NAMALWA (cell line): ENCODE data around the gene PLA2G12B.
"Not testable (repeated sequence)": the region's sequence is repeated elsewhere in the genome, so short reads cannot be mapped to it uniquely, and the experiment has no call there.

ENCODE experiments used
- DNase-seq: peaks from one replicate; pipeline ENCODE4 v3.0.0-alpha.2; 2015; ENCODE audit warnings: low spot score

Gene PLA2G12B

DNA sequence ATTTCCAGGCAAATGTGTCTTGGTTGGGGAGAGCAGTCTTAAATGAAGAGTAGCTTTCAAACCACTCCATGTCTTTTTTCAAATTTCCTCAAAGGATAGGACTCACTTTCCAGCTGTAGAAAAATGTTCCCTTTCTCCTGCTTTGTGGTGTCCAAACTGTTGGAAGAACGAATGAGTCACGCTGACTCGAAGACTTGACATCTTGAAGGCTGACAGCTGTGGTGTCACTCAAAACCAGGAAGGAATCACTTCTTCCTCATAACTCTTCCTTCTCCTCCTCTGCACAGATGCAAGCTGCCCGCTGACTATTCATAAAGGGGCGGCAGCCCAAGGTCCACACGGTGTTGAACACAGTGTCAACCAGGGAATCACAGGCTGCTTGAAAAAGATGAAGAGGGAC, 19.2 kb downstream of the PLA2G12B start:
- no peak for DNase-seq

DNA sequence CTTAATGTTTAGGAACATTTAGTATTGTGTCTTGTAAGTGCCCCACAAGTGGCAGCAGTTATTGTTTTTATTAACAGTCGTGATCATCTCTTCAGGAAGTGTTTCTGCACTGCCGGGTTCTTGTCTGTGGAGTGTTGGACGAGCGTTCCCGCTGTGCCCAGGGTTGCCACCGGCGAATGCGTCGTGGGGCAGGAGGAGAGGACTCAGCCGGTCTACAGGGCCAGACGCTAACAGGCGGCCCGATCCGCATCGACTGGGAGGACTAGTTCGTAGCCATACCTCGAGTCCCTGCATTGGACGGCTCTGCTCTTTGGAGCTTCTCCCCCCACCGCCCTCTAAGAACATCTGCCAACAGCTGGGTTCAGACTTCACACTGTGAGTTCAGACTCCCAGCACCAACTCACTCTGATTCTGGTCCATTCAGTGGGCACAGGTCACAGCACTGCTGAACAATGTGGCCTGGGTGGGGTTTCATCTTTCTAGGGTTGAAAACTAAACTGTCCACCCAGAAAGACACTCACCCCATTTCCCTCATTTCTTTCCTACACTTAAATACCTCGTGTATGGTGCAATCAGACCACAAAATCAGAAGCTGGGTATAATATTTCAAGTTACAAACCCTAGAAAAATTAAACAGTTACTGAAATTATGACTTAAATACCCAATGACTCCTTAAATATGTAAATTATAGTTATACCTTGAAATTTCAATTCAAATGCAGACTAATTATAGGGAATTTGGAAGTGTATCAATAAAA, 22.2 kb downstream of the PLA2G12B start:
- DNase-seq, result no peak

DNA sequence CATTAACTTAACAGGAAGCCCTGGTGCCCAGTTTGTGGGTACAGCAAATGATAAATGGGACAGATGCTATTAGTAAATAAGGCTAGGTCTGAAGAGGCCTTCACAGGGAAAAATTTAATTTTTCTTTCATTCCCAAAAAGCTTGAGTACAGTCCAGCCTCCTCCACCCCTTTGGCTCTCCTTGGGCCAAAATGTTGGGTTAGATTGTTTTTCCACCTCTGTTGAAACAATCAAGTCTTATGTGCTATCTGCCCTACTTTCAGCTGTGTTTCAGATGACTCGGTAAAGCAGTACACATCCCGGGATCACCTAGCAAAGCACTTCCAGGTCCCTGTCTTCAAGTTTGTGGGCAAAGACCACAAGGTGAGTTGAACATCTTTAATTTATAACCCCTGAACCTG, 24.3 kb downstream of the PLA2G12B start:
- no peak for DNase-seq

DNA sequence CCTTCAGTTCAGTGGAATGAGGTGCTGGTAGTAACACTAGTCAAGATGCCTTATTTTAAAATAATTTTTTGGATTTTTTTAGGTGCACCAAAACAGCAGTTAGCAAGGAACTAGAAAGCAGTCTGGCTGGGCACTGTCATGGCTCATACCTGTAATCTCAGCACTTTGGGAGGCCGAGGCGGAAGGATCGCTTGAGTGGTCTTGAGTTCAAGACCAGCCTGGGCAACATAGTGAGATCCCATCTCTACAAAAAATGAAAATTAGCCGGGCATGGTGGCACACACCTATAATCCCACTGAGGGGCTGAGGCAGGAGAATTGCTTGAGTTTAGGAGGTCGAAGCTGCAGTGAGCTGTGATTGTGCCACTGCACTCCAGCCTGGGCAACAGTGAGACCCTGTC, 25.8 kb downstream of the PLA2G12B start:
- DNase-seq, result no peak

DNA sequence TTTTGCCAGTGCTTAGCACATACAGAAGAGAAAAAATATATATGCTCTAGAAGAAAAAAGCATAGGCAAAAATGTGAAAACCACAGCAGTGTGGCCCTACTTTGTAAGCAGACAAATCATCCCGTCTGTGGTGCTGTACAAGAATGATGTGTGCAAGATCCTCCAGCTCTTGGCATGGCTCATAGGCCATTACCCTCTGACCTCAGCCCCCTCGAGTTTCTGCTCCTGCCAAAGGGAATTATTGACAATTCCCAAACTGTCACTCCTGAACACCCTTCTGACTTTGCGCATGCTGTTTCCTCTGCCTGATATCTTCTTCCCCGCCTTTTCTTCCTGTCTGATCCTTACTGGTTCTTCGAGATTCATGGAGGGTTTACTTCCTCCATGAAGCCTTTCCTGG, 27.1 kb downstream of the PLA2G12B start:
- DNase-seq, result no peak

DNA sequence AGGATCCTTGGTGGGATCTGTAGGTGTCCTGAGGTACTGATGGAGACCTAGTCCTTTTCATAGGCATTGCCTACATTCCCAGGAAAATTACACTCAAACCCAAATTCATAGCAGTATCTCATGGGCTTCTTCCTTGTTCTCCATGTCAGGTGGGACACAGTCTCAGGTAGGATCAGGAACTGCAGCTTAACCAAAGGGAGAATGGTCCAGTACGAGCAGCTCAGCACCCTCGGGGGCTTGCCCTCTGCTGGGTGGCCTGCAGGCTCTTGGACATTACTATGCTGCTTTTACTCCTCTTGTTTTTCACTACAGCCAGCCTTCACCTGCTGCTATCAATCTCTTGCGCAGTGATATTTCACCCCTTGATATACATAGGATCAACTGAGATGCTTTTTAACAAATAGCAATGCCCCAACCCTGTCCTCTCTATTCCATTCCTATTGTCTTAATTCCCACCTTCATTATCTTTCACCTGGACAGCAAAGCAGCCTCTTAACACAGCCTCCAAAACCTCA, 28.6 kb downstream of the PLA2G12B start:
- no peak for DNase-seq

DNA sequence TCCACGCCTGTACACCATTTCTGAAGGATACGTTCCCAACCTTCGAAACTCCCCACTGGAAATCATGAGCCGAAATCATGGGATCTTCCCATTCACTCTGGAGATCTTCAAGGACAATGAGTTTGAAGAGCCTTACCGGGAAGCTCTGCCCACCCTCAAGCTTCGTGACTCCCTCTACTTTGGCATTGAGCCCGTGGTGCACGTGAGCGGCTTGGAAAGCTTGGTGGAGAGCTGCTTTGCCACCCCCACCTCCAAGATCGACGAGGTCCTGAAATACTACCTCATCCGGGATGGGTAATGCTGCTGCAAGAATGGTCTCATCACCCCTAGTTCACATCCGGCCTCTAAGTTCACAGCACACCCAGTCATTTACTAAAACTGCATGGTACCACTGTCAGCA, 30.3 kb downstream of the PLA2G12B start:
- DNase-seq, result no peak

DNA sequence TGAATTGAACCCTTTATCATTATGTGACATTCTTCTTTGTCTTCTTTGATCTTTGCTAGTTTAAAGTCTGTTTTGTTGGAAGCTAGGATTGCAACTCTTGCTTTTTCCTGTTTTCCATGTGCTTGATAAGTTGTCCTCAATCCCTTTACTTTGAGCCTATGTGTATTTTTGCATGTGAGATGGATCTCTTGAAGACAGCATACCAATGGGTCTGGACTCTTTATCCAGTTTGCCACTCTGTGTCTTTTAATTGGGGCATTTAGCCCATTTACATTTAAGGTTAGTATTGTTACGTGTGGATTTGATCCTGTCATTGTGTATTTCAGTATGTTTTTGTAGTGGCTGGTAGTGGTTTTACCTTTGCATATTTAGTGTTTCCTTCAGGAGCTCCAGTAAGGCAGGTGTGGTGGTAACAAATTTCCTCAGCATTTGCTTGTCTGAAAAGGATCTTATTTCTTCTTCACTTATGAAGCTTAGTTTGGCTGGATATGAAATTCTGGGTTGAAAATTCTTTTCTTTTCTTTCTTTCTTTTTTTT, 33.4 kb downstream of the PLA2G12B start:
- not testable (repeated sequence) for DNase-seq

DNA sequence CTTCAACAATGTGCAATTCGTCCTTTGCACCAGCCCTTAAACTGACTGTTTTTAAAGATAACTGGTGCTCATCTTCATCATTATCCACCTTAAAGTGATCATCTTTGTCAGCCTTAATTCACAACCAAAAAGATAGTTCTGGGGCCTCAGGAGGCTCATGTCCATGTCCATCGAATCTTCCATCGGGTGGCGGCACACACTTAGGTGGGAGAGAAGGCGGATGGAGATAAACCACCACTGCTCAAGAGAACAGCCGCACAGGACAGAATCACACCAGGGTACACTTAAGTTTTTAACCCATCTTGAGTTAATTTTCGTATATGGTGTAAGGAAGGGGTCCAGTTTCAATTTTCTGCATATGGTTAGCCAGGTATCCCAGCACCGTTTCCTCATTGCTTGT, 36.3 kb downstream of the PLA2G12B start:
- no peak for DNase-seq

DNA sequence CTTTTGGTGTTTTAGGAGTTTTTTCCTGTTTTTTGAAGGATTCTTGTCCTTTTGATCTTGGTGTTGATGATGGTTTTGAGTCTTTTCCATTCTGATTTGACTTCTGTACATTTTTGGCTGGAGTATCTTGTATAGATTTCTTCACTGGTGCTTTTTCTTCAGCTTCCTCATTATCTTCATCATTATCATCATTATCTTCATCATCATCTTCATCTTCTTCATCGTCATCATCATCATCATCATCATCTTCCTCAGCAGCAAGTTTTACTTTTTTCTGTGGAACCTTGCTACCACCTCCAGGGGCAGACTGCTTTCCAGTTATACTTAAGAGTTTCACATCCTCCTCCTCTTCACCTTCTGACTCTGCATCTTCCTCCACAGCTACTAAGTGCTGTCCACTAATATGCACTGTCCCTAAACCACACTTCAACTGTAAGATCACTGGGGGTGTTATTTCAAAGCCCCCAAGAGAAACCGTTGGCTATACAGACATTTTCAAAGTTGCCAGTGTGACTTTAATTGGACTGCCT, 36.7 kb downstream of the PLA2G12B start:
- DNase-seq, result not testable (repeated sequence)

DNA sequence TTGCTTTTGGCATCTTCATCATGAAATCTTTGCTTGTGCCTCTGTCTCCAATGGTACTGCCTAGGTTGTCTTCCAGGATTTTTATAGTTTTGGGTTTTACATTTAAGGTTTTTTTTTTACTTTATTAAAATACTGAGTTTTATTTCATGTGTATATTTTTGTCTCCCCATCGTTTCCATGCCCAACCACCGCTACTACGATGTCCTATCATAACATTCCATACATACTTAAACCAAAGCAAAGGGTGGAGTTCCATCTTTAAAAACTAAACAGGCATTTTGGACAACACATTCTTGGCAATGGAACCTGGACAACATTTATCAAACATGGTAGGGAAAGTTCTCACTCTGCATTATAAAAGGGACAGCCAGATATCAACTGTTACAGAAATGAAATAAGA, 37.4 kb downstream of the PLA2G12B start:
- not testable (repeated sequence) for DNase-seq

DNA sequence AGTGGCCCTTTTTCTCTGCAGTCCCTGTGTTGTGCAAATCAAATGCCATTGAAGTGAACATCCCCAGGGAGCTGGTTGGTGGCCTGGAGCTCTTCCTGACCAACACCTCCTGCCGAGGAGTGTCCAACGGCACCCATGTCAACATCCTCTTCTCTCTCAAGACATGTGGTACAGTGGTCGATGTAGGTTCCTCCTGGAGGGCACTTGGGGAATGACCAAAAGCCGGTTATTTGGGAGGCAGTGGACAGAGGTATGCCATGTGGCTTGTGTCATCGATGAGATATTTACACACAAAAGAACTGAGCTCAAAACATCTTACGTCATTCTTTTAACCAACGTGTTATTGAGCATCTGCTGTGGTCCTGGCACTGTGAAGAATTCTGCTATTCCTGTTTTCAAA, 41.3 kb downstream of the PLA2G12B start:
- no peak for DNase-seq

DNA sequence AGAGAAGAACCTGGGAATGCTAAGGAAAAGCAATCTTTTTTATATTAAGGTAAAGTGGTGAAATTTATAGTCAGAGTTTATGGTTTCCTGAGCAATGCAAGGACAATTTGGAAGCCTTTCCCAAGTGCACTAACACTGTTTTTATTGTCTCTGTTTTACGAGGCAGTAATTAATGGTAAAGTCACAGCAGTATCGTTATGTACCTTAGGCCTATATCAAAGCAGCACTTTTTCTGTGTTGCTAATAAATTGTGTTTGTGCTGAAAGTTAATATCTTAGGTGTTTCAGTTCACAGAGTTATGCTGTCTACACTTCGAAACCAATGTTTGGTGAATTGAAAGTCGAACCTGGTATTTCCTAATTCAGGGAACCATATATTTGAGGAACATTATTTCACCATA, 41.9 kb downstream of the PLA2G12B start:
- DNase-seq, result no peak

DNA sequence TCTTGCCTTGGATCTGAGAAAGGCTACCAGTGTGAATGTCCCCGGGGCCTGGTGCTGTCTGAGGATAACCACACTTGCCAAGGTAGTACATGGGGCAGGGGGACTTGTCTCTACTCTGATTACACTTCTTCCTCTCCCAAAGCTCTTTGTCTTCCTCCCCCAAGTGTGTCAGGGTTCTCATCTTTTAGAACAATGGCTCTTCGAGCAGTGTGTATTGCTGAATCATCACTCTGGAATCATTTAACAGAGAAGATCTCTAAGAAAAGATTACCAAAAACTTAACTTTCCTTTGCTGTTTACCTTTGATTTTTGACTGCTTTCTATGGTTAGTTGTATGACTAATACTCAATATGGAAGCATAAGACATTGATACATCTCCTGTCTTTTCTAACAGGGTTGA, 42.8 kb downstream of the PLA2G12B start:
- DNase-seq, result no peak

DNA sequence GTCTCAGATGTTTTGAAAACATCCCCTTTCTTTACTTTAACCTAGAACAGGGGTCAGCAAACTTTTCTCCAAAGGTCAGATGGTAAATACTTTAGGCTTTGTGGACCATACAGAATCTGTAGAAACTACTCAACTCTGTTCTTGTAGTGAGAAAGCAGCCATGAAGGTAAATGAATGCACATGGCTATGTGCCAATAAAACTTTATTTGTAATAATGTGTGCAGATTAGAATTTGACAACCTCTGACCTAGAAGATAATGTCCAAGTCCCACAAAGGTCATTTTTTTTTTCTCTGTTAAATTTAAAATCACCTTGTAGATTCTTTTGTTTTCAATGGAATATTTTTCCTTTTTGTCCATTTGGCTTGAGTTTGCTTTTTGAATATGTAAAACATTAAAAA, 43.9 kb downstream of the PLA2G12B start:
- DNase-seq, result no peak

DNA sequence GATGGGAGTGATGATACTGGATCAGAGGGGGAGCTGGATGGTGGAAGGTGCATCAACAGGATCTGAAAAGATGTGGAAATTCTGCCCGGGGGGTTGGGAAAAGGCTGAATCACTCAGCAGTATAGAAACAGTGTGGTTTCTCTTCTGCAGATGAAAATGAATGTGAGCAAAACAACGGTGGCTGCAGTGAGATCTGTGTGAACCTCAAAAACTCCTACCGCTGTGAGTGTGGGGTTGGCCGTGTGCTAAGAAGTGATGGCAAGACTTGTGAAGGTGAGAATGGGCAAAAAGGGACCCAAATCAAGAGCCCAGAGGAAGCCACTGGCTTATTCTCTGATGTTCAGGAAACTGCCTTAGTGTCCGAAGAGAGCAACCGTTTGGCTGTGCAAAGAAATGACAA, 48.2 kb downstream of the PLA2G12B start:
- no peak for DNase-seq

DNA sequence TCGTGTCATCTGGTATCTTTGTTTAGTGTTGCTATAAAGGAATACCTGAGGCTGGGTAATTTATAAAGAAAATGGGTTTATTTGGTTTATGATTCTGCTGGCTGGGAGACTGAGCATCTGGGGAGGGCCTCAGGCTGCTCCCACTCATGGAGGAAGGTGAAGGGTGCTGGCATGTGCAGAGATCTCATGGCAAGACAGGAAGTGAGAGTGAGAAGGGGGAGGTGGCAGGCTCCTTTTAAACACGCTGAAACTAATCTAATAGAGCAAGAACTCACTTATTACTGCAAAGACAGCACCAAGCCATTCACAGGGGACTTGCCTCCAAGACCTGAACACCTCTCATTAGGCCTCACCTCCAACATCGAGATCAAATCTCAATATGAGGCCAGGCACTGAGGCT, 49.8 kb downstream of the PLA2G12B start:
- DNase-seq, result no peak

DNA sequence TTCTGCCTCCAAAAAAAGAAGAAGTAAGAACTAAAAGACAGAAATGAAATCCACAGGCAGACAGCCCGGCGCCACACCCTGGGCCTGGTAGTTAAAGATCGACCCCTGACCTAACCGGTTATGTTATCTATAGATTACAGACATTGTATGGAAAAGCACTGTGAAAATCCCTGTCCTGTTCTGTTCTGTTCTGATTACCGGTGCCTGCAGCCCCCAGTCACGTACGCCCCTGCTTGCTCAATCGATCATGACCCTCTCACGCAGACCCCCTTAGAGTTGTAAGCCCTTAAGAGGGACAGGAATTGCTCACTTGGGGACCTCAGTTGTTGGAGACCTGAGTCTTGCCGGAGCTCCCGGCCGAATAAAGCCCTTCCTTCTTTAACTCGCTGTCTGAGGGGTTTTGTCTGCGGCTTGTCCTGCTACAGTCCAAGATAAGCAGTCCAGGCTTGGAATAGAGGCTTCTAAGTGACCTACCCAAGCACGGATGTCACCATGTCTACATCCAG, 50.6 kb downstream of the PLA2G12B start:
- not testable (repeated sequence) for DNase-seq

DNA sequence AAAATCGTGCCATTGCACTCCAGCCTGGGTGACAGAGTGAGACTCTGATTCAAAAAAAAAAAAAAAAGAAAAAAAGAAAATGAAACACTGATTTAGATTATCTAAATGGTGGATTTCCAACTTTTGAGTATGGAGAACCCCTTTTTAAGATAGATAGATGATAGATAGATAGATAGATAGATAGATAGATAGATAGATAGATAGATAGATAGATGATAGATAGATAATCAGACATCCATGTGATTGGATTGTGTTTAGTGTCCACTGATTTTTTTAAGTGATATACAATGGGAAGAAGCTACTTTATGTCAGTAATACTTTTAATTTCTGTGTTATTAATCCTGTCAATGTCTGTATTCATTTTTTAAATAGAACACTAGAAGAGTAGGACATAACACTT, 55.1 kb downstream of the PLA2G12B start:
- no peak for DNase-seq

DNA sequence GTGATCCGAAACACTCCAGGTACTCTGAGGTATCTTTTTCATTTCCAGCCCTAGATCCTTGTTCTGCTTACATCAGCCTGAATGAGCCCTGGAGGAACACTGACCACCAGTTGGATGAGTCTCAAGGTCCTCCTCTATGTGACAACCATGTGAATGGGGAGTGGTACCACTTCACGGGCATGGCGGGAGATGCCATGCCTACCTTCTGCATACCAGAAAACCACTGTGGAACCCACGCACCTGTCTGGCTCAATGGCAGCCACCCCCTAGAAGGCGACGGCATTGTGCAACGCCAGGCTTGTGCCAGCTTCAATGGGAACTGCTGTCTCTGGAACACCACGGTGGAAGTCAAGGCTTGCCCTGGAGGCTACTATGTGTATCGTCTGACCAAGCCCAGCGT, 56.0 kb downstream of the PLA2G12B start:
- DNase-seq, result no peak

DNA sequence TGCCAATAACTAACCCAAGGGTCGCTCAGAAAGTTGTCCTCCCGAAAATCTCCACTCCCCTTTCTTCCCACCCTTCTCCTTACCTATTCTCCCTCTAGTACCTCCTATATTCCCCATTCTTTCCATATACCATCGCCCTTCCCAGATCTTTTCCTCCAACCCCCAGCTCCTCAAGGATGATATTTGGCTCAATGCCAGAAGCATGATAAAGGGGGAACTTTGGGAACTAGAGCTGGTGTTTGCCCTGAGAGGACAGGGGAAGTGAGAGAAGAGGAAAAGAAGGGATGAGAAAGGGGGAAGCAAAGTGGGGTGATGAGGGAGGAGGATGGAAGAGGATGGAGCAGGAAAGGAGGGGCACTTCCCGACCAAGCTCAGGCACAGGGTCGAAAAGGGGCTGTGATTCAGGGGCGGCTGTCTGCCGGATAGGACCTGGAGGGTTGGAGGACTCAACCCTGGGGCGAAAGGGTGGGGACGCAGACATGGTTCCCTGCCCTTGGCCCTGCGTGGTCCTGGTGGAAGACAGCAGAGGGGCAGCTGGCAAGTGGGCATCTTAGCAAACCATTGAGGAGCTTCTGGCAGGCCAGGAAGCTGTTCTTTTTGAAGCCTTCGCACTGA, 59.3 kb downstream of the PLA2G12B start:
- no peak for DNase-seq

DNA sequence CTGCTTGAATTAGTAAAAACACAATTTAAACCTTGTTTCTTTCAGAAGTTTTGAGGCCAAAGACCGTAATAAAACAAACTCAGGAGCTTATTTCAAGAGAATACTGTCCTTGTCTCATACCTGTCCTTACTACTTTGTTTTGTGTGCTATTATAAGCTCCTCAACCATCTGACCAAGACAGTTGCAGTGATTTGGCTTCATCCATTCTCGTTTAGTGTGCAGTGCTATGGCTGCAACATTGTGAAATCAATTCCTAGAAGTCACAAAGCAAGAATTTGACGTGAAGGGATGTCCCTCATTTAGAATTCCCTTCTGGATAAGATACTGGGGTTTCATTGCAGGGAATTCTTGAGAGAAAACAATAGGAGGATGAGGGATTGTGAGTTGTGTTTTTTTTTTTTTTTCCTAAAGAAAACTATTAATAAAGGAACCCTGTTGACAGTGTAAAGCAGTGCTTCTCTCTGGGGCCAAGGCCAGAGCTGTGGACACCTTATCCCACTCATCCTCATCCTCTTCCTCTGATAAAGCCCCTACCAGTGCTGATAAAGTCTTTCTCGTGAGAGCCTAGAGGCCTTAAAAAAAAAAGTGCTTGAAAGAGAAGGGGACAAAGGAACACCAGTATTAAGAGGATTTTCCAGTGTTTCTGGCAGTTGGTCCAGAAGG, 61.3 kb downstream of the PLA2G12B start, which contains the start of gene OIT3:
TSS of gene OIT3 (plus strand) at position 604 of the 663 bp plus-strand sequence. CDS start 60 bp downstream, outside the sequence.
- DNase-seq, result no peak
